ENCODE results near the gene LIAS. TPM values are rescaled to one million over a fixed set of nuclear protein-coding genes. Genes with fewer than 3 reads are reported as not detected.
"Not testable (repeated sequence)": the region's sequence is repeated elsewhere in the genome, so short reads cannot be mapped to it uniquely, and the experiment has no call there.

LIAS gene
- total and polyA plus RNA-seq, 2 of the 13 experiments (the other 11 are each of a cell fraction or from before 2014, with no cell fraction given) = 16.0 to 16.6 TPM

DNA sequence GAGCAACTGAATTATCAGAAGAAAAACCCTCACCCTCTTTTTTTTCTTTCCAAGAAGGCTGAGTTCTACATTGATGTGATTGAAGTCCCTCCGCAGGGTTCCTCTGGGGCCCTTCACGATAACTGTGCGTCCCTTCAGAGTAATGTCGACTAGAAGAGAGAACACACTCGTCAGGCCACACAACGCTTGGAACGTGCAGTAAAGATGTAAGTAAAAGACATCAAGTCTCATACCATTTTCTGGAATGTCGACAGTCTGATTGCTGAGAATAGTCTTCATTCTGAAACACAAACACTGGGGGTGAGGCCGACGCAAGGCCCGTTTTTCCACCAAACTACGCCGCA lies 723 bp upstream of the LIAS start:
- POLR2A ChIA-PET = interaction anchor here (0.6 to 4.0 kb wide), 18 partner anchors 8 to 268 kb away, joined by 3 to 50 read pairs (median 9); partner anchors contain the start of genes KLB, RFC1, SMIM14 and UBE2K
- FAIRE-seq; CTCF ChIA-PET (ENCODE audit: low intra/inter-chr PET ratio, low total read pairs); DNase-seq (ENCODE audit: low spot score); H3K27me3 ChIP-seq (ENCODE audit: control insufficient read depth in 1 of 2, insufficient read depth in 2 of 2, low read length in 2 of 2); H2AFZ ChIP-seq (ENCODE audit: low read length); in situ Hi-C loops (cut with HindIII; ENCODE audit: extremely low pct_ligation_motif_present, low pct_unique_long_range_greater_than_20kb); H3K9me3 ChIP-seq (ENCODE audit: low read length): not testable (repeated sequence)
- H3K79me2 ChIP-seq (ENCODE audit: insufficient read depth, low read length) = peaks cover 52% of the 10 kb centered on the region
- intact Hi-C loops (cut with micrococcal nuclease; ENCODE audit: unreplicated experiment) = loop anchor here (2.0 kb wide), 1 partner anchor 47 kb away; no protein-coding TSS in a partner anchor
- ATAC-seq = peak; percentile 2; the same call in 2 of the 3 replicates
- TSS peak; percentile 57 for BruUV-seq (replicated peaks)
- H3K4me2 ChIP-seq (ENCODE audit: low read depth, low read length) = peak overlapping the region; percentile 91
- H3K9ac ChIP-seq (ENCODE audit: insufficient read depth, low read depth, low read length) = peak overlapping the region; percentile 97
- 0% methylated on average over 12 of the region's 13 CpGs for WGBS (ENCODE audit: low lambda C conversion rate)
- peak overlapping the region; percentile 87 for H3K27ac ChIP-seq (ENCODE audit: extremely low read length, insufficient read depth, low read length)
- peak overlapping the region; percentile 84 to 97 (median 93) for H3K4me3 ChIP-seq (replicated peaks in 1 of 3; ENCODE audit: insufficient read depth in 1 of 3, low read depth in 2 of 3, low read length in 3 of 3)
- H4K20me1 ChIP-seq (ENCODE audit: insufficient read depth, low read length) = peaks cover 45% of the 10 kb centered on the region
- TF ChIP-seq PAF1 (CRISPR knock-in tag; IDR thresholded peaks at IDR 0.05) (0 out of 2 replicates have a peak, but pooled peaks have one; percentile 32), TGIF2 (CRISPR knock-in tag; IDR thresholded peaks at IDR 0.05) (peak; percentile 13; the same call in 1 of the 2 replicates), ARID2 (CRISPR knock-in tag; IDR thresholded peaks at IDR 0.05; ENCODE audit: borderline replicate concordance) (peak; percentile 23; the same call in 1 of the 2 replicates), ZSCAN30 (CRISPR knock-in tag; IDR thresholded peaks at IDR 0.05) (0 out of 2 replicates have a peak, but pooled peaks have one; percentile 79), SSRP1 (CRISPR knock-in tag; IDR thresholded peaks at IDR 0.05) (0 out of 2 replicates have a peak, but pooled peaks have one; percentile 41), ZNF572 (CRISPR knock-in tag; IDR thresholded peaks at IDR 0.05) (0 out of 2 replicates have a peak, but pooled peaks have one; percentile 8), SNAPC2 (CRISPR knock-in tag; IDR thresholded peaks at IDR 0.05) (0 out of 2 replicates have a peak, but pooled peaks have one; percentile 63), GFI1 (CRISPR knock-in tag; IDR thresholded peaks at IDR 0.05; ENCODE audit: borderline replicate concordance) (0 out of 2 replicates have a peak, but pooled peaks have one; percentile 21), ZNF20 (CRISPR knock-in tag; IDR thresholded peaks at IDR 0.05) (0 out of 2 replicates have a peak, but pooled peaks have one; percentile 14), THYN1 (CRISPR knock-in tag; IDR thresholded peaks at IDR 0.05; ENCODE audit: borderline replicate concordance, low read depth) (0 out of 2 replicates have a peak, but pooled peaks have one; percentile 16), ZFP82 (CRISPR knock-in tag; IDR thresholded peaks at IDR 0.05; ENCODE audit: borderline replicate concordance) (0 out of 2 replicates have a peak, but pooled peaks have one; percentile 18), ZNF224 (CRISPR knock-in tag; IDR thresholded peaks at IDR 0.05) (peak; percentile 19; the same call in 1 of the 2 replicates)
- TF ChIP-seq, protein P1, sequence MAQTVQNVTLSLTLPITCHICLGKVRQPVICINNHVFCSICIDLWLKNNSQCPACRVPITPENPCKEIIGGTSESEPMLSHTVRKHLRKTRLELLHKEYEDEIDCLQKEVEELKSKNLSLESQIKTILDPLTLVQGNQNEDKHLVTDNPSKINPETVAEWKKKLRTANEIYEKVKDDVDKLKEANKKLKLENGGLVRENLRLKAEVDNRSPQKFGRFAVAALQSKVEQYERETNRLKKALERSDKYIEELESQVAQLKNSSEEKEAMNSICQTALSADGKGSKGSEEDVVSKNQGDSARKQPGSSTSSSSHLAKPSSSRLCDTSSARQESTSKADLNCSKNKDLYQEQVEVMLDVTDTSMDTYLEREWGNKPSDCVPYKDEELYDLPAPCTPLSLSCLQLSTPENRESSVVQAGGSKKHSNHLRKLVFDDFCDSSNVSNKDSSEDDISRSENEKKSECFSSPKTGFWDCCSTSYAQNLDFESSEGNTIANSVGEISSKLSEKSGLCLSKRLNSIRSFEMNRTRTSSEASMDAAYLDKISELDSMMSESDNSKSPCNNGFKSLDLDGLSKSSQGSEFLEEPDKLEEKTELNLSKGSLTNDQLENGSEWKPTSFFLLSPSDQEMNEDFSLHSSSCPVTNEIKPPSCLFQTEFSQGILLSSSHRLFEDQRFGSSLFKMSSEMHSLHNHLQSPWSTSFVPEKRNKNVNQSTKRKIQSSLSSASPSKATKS (CRISPR knock-in tag; IDR thresholded peaks at IDR 0.05) = 0 out of 2 replicates have a peak, but pooled peaks have one; percentile 20
- peaks cover 55% of the 10 kb centered on the region for H3K4me1 ChIP-seq (ENCODE audit: insufficient read depth, low read length)
- peaks cover 9 to 46% of the 10 kb centered on the region in 2 experiments for H3K36me3 ChIP-seq (replicated peaks in 1 of 2; ENCODE audit: control insufficient read depth in 1 of 2, insufficient read depth in 2 of 2, low read length in 2 of 2)

All from HepG2 (cell line).